K562 treated with DMSO at 1 percent for 12 hours (cell line): ENCODE measurements around the gene VPREB3. TPM values are rescaled to one million over a fixed set of nuclear protein-coding genes. Genes with fewer than 3 reads are reported as not detected.

ENCODE experiments used
- total RNA-seq: library from RNA; unstranded; fragments of 300-600 nt; gene quantifications from 2 replicates; pipeline ENCODE4 v1.2.3, GENCODE V29; 2022; ENCODE audit not compliant: insufficient read depth

The VPREB3 gene, protein sequence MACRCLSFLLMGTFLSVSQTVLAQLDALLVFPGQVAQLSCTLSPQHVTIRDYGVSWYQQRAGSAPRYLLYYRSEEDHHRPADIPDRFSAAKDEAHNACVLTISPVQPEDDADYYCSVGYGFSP
- total RNA-seq, result not detected in 2 replicates

GRCh38 chr22:23754220-23754919 is at the start of gene VPREB3:
Gene VPREB3, minus strand, starts transcription at chr22:23754425. Its CDS starts 62 bp downstream, at chr22:23754363.

DNA sequence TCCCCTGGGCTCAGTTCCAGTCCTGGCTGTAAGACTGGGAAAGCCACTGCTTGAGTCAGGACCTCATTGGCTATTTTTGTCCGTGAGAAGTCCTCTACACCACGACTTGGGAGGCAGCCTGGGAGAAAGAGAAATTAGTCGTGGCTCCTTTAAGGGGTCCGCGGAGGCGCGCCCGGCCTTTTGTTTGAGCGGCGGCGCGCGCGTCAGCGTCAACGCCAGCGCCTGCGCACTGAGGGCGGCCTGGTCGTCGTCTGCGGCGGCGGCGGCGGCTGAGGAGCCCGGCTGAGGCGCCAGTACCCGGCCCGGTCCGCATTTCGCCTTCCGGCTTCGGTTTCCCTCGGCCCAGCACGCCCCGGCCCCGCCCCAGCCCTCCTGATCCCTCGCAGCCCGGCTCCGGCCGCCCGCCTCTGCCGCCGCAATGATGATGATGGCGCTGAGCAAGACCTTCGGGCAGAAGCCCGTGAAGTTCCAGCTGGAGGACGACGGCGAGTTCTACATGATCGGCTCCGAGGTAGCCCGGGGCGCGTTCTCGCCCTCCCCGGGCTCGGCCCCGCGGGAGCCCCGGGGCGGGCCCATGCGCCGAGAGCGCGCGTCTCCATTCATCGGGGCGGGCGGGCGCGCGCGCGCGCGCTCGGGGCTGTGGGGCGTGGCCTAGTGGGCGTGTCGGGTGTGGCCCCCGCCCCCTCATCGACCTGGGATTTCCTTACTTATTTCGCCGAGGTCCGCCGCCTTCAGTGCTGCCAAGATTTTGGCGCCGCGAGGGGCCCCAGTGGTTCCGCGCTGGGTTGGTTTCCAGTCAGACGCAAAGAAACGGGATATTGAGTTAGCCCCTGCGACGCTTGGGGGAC is 32.8 kb upstream of the VPREB3 start, which contains the start of gene SMARCB1:
Gene SMARCB1, plus strand, starts transcription at position 215 of the 848 bp plus-strand sequence. Its CDS starts 204 bp downstream, at position 419.

DNA sequence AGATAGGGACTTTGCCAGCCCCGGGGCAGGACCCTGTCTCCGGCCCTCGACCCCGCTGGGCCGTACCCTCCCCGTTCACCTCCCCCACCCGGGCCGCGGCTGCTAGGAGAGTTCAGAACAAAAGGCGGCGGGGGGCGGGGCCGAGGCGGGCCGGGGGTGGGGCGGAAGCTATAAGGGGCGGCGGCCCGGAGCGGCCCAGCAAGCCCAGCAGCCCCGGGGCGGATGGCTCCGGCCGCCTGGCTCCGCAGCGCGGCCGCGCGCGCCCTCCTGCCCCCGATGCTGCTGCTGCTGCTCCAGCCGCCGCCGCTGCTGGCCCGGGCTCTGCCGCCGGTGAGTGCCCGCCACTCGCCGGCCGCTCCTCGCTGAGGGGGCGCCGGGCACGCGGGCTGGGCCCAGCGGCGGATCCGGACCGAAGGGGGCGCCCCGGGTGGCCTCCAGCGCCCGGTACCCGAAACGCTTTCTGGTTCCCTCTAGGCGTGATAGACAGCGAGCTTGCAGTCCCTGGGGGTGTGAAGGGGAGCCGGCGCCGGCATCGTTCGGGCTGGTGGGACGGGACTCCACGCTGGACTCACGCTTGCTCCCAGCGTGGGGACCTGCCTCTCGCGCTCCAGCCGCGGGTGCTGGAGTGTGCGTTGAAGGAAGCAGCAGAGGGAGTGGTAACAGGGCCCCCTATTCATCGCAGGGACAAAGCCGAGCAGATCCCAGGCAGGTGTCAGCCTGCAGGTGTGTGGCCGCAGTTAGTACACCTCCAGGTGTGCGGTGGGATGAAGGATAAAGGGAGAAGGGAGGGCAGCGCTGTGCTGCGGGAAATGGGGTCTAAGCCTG is 18.6 kb upstream of the VPREB3 start, which contains the start of gene MMP11:
Gene MMP11, plus strand, starts transcription at position 201 of the 825 bp plus-strand sequence. Its CDS starts 22 bp downstream, at position 223.

GRCh38 chr22:23767673-23768548 is 13.7 kb upstream of the VPREB3 start, which contains the start of gene CHCHD10:
Gene CHCHD10, minus strand, starts transcription at chr22:23767972. Its CDS starts 98 bp downstream, at chr22:23767874.

GRCh38 chr22:23762842-23763578 is 8.8 kb upstream of the VPREB3 start, which contains the start of gene C22orf15:
Gene C22orf15, plus strand, starts transcription at chr22:23762990. Its CDS starts 317 bp downstream, at chr22:23763307.

DNA sequence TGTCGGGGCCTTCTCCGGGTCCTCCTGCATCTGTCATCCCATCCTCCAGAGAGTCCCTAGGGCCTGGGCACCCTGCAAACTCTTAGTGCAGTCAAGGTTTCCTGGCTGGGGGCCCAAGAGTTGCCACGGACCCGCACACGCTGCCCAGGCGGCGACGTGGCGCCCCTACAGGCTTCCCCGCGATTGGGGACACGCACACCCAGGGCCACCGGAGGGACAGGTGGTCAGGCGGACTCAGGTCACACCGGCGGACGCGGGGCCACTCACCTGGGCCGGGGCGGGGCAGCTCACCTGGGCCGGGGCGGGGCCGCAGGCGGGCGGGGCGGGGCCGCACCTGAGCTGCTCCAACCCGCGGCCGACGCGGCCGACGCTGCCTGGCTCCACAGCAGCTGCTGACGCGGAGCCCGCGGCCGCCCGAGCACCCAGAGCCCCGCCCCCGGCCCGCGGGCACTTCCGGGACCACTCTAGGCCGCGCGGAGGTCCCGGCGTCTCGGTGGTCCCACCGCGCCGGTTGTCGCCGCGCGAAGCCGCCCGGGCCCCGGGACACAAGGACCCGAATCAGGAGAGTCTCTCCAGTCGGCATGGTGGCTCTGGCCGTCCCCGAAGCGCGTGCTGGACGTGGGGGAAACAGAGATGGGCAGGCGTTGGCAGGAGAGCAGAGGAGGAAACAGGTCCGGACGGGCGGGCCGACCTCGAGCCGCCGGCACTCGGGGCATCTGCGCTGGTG is 3.3 kb downstream of the VPREB3 start, which contains the start of gene ZNF70:
Gene ZNF70, minus strand, starts transcription at position 399 of the 727 bp plus-strand sequence. CDS start 5,972 bp downstream, outside the sequence.

Other genes with a start within 250 kb of the VPREB3 start
- not detected in 2 replicates for gene IGLL1, start 174.1 kb downstream of the VPREB3 start, total RNA-seq
- not detected in 2 replicates for gene DRICH1, start 122.1 kb downstream of the VPREB3 start, total RNA-seq
- not detected in 2 replicates for gene RGL4, start 63.4 kb downstream of the VPREB3 start, total RNA-seq
- 0.59 and 1.9 TPM in 2 replicates for gene ZNF70, start 3.3 kb downstream of the VPREB3 start, total RNA-seq
- not detected in 2 replicates for gene C22orf15, start 8.6 kb upstream of the VPREB3 start, total RNA-seq
- 110 and 118 TPM in 2 replicates for gene CHCHD10, start 13.5 kb upstream of the VPREB3 start, total RNA-seq
- 0.96 and 2.1 TPM in 2 replicates for gene MMP11, start 18.4 kb upstream of the VPREB3 start, total RNA-seq
- gene SMARCB1, start 32.5 kb upstream of the VPREB3 start, total RNA-seq, result 92.3 and 98.6 TPM in 2 replicates
- gene DERL3, start 84.6 kb upstream of the VPREB3 start, total RNA-seq, result 2.2 and 4.6 TPM in 2 replicates
- gene SLC2A11, start 103.5 kb upstream of the VPREB3 start, total RNA-seq, result 2.6 and 4.8 TPM in 2 replicates
- gene MIF, start 140.0 kb upstream of the VPREB3 start, total RNA-seq, result 256 and 335 TPM in 2 replicates
- not detected in 2 replicates for gene GSTT2B, start 206.8 kb upstream of the VPREB3 start, total RNA-seq
- gene DDTL, start 212.5 kb upstream of the VPREB3 start, total RNA-seq, result 0.83 TPM in 1 of 2 replicates, not detected in the other
- gene DDT, start 220.0 kb upstream of the VPREB3 start, total RNA-seq, result 93.7 and 94.8 TPM in 2 replicates
- not detected in 2 replicates for gene GSTT2, start 225.7 kb upstream of the VPREB3 start, total RNA-seq